Gastrocnemius medialis (tissue), 4 donors: ENCODE measurements around the gene ATP10A.

Experiments used
- POLR2A ChIP-seq, 2 donors: fragments of 450-650 bp; IDR thresholded peaks; one replicate each; pipeline ENCODE4 v1.6.1; 2017; ENCODE audit warnings: antibody characterized with exemption in 2 of 2, mild to moderate bottlenecking in 2 of 2, moderate library complexity in 2 of 2
- TF ChIP-seq, protein P1 (sequence below), 5 experiments: fragments of 450-650 bp in 3 of 5; fragments of 200-600 bp in 2 of 5; sonication (generic) in 2 of 5; IDR thresholded peaks in 4 of 5; conservative IDR thresholded peaks in 1 of 5; 1 replicate in 4 of 5; 2 replicates in 1 of 5; pipeline ENCODE4 v1.5.1; 2016 to 2019; ENCODE audit warnings: antibody characterized with exemption in 5 of 5, mild to moderate bottlenecking in 3 of 5, moderate library complexity in 3 of 5

GRCh38 chr15:25859838-25860645 is 3.1 kb downstream of the ATP10A start:
- TF ChIP-seq, protein P1, sequence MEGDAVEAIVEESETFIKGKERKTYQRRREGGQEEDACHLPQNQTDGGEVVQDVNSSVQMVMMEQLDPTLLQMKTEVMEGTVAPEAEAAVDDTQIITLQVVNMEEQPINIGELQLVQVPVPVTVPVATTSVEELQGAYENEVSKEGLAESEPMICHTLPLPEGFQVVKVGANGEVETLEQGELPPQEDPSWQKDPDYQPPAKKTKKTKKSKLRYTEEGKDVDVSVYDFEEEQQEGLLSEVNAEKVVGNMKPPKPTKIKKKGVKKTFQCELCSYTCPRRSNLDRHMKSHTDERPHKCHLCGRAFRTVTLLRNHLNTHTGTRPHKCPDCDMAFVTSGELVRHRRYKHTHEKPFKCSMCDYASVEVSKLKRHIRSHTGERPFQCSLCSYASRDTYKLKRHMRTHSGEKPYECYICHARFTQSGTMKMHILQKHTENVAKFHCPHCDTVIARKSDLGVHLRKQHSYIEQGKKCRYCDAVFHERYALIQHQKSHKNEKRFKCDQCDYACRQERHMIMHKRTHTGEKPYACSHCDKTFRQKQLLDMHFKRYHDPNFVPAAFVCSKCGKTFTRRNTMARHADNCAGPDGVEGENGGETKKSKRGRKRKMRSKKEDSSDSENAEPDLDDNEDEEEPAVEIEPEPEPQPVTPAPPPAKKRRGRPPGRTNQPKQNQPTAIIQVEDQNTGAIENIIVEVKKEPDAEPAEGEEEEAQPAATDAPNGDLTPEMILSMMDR (IDR thresholded peaks at IDR 0.05 in 4 of 5, conservative IDR thresholded peaks at IDR 0.05 in 1 of 5): no peak
- TF ChIP-seq POLR2A (IDR thresholded peaks at IDR 0.05): no peak
